BJ (cell line): Measurements from ENCODE around the gene BRIX1. TPM values are rescaled to one million over a fixed set of nuclear protein-coding genes. Genes with fewer than 3 reads are reported as not detected.
"Not testable (repeated sequence)": the region's sequence is repeated elsewhere in the genome, so short reads cannot be mapped to it uniquely, and the experiment has no call there.

Source experiments
- CTCF ChIA-PET: fragments of 350-600 bp; formaldehyde crosslinking; extraction: SDS; loops from one replicate; lab custom pipeline; 2021; ENCODE audit warnings: antibody characterized with exemption, inconsistent platforms; lab: Yijun Ruan, JAX
- POLR2A ChIA-PET: fragments of 300-600 bp; sonication (Branson Sonifier 250); formaldehyde crosslinking; extraction: SDS; loops from one replicate; lab custom pipeline; 2021; ENCODE audit warnings: antibody characterized with exemption; lab: Charles Lee
- DNase-seq: peaks from one replicate; pipeline ENCODE4 v3.0.0-alpha.2; 2011; ENCODE audit warnings: low read depth
- H3K27me3 ChIP-seq: 2 replicates; pipeline ENCODE4 v1.6.0; 2011; ENCODE audit warnings: low read length; ENCODE audit not compliant: control insufficient read depth, insufficient read depth
- H3K36me3 ChIP-seq: 2 replicates; pipeline ENCODE4 v1.5.1; 2011; ENCODE audit warnings: low read length; ENCODE audit not compliant: control insufficient read depth, insufficient read depth
- H3K4me3 ChIP-seq: 2 replicates; pipeline ENCODE4 v1.5.1; 2011; ENCODE audit warnings: low read depth, mild to moderate bottlenecking, control low read depth, low read length
- polyA plus RNA-seq: library from polyadenylated mRNA; depleted of rRNA; stranded (reverse); fragments of >200 nt; gene quantifications from 2 replicates; pipeline ENCODE4 v1.2.3, GENCODE V29; 2011
- TF ChIP-seq, protein P1 (sequence below): IDR thresholded peaks from 2 replicates; pipeline ENCODE4 v1.5.1; 2011; ENCODE audit warnings: low read depth, mild to moderate bottlenecking, control low read depth, inconsistent platforms, low read length, moderate library complexity; ENCODE audit not compliant: insufficient read depth

Gene BRIX1
- polyA plus RNA-seq, 1 experiment = 11.4 TPM

DNA sequence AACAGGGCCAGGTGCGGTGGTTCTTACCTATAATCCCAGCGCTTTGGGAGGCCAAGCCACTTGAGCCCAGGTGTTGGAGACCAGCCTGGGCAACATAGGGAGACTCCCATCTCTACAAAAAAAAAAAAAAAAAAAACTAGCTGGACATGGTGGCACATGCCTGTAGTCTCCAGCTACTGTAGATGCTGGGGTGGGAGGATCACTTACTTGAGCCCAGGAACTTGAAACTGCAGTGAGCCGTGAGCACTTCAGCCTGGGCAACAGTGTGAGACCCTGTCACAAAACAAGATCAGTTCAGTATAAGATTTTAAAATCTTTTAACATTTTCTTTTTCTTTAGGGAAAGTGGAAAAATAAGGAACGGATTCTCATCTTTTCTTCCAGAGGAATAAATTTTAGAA is 2.5 kb downstream of the BRIX1 start:
- Histone ChIP-seq H3K4me3 (no peak overlapping the region), H3K27me3 (no peaks in the 10 kb centered on the region), H3K36me3 (no peaks in the 10 kb centered on the region)
- TF ChIP-seq, protein P1, sequence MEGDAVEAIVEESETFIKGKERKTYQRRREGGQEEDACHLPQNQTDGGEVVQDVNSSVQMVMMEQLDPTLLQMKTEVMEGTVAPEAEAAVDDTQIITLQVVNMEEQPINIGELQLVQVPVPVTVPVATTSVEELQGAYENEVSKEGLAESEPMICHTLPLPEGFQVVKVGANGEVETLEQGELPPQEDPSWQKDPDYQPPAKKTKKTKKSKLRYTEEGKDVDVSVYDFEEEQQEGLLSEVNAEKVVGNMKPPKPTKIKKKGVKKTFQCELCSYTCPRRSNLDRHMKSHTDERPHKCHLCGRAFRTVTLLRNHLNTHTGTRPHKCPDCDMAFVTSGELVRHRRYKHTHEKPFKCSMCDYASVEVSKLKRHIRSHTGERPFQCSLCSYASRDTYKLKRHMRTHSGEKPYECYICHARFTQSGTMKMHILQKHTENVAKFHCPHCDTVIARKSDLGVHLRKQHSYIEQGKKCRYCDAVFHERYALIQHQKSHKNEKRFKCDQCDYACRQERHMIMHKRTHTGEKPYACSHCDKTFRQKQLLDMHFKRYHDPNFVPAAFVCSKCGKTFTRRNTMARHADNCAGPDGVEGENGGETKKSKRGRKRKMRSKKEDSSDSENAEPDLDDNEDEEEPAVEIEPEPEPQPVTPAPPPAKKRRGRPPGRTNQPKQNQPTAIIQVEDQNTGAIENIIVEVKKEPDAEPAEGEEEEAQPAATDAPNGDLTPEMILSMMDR = no peak
- POLR2A ChIA-PET = interaction anchor here (0.5 to 0.6 kb wide), 2 partner anchors 964 to 1686 kb away, joined by 4 to 7 read pairs; no protein-coding TSS in a partner anchor
- DNase-seq = no peak
- CTCF ChIA-PET = no interaction called here

DNA sequence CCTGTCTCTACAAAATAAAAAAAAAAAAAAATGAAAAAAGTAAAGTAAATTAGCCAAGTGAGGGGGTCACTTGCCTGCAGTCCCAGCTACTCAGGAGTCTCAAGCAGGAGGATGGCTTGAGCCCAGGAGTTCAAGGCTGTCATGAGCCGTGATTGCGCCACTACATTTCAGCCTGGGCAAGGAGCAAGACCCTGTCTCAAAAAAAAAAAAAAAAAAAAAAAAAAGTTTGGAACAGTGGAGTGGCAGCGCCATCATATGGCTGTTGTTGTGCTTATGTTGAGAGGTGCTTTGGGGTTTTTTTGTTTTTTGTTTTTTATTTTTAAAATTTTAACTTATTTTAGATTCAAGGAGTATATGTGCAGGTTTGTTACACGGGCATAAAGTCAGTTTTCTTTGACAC is 3.6 kb downstream of the BRIX1 start:
- Histone ChIP-seq H3K27me3 (no peaks in the 10 kb centered on the region), H3K4me3 (no peak overlapping the region), H3K36me3 (peaks cover 2% of the 10 kb centered on the region; the same call in 1 of the 2 replicates)
- ChIA-PET POLR2A (interaction anchor here (0.7 kb wide), 2 partner anchors 10 to 598 kb away, joined by 5 to 8 read pairs; partner anchors contain the start of gene DNAJC21), CTCF (interaction anchor here (0.5 to 1.5 kb wide), 3 partner anchors 20 to 381 kb away, joined by 3 to 5 read pairs (median 3); no protein-coding TSS in a partner anchor)
- TF ChIP-seq, protein P1 = peak; percentile 23; the same call in 1 of the 2 replicates
- DNase-seq = no peak

DNA sequence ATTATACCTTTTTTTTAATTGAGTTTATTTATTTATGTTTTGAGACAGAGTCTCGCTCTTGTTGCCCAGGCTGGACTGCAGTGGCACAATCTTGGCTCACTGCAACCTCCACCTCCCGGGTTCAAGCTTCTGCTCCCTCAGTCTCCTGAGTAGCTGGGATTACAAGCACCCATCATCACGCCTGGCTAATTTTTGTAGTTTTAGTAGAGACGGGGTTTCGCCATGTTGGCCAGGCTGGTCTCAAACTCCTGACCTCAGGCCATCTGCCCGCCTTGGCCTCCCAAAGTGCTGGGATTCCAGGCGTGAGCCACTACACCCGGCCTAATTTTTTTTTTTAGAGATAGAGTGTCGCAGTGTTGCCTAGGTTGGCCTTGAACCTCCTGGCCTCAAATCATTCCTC is 7.7 kb downstream of the BRIX1 start:
- ChIA-PET POLR2A (interaction anchor here (2.2 kb wide), 1 partner anchor 8 kb away, joined by 7 read pairs; the partner anchor contains the start of genes BRIX1 and RAD1), CTCF (interaction anchor here (1.8 to 1.9 kb wide), 2 partner anchors 80 to 449 kb away, joined by 4 to 5 read pairs; no protein-coding TSS in a partner anchor)
- not testable (repeated sequence) for H3K36me3 ChIP-seq, H3K4me3 ChIP-seq, H3K27me3 ChIP-seq, DNase-seq

DNA sequence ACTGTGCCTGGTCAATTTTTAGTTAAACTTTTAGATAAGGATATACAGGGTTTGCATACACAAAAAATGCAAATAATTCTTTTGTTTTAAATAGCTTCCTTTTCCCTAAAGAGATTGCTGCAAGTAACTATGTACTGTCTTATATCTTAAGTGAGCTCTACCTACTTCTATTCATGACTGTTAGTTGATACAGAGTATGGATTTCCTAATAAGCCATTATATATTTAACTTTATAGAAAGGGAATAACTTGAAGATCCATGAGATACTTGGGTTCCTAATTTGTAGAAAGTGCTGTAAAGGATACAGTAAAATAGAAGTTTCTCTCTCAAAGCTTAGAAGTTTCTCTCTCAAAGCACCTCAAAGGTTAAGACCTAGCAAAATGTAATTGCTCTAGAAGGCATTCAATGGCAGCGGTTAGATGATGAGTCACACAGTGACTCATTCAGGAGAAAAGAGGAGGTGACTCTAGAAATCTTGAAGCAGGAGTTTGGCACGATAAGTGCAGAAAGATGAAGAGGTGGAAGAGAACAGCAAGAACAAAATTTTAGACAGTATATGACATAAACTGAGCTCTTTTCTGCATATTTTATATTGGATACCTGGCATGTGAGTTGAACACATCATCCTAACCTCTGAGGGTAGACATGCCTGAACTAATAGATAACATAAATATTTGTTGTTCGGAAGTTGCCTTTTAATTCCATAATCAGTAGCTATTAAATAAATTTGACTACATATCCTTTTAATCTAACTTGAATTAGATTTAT is 8.4 kb downstream of the BRIX1 start:
- H3K4me3 ChIP-seq = no peak overlapping the region
- ChIA-PET POLR2A (interaction anchor here (2.2 kb wide), 1 partner anchor 9 kb away, joined by 7 read pairs; the partner anchor contains the start of genes BRIX1 and RAD1), CTCF (interaction anchor here (1.0 to 1.8 kb wide), 2 partner anchors 79 to 449 kb away, joined by 3 to 4 read pairs; no protein-coding TSS in a partner anchor)
- TF ChIP-seq, protein P1 = no peak
- no peaks in the 10 kb centered on the region for H3K27me3 ChIP-seq
- H3K36me3 ChIP-seq = peaks cover 4% of the 10 kb centered on the region
- DNase-seq = peak; percentile 56

DNA sequence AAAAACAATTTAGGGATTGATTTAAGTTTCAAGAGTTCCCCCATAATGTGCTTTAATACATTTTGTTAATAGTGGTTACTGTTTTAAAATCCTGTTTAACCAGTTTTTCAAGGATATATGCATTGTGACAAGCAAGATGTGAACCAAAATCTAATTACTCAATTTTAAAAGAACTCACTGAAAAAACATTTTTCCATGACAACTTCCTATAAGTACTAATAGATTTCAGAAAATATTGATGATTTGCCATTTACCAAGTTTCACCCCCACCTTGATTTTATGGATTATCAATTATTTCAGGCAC is 8.9 kb downstream of the BRIX1 start:
- CTCF ChIA-PET = interaction anchor here (1.0 to 1.8 kb wide), 2 partner anchors 79 to 450 kb away, joined by 3 to 4 read pairs; no protein-coding TSS in a partner anchor

More for the DNA sequence above, 8.9 kb downstream of the BRIX1 start:
- TF ChIP-seq, protein P1 = no peak
- no peak for DNase-seq
- POLR2A ChIA-PET = interaction anchor here (2.2 kb wide), 1 partner anchor 9 kb away, joined by 7 read pairs; the partner anchor contains the start of genes BRIX1 and RAD1
- Histone ChIP-seq H3K27me3 (no peaks in the 10 kb centered on the region), H3K4me3 (no peak overlapping the region), H3K36me3 (peaks cover 4% of the 10 kb centered on the region)
